Loucy (cell line): ENCODE measurements around the gene SLC39A3.

Source experiments
- EZH2phosphoT487 ChIP-seq: fragments of 200-600 bp; IDR thresholded peaks from 2 replicates; pipeline ENCODE4 v1.6.1; 2018; ENCODE audit warnings: antibody characterized with exemption, mild to moderate bottlenecking, moderate library complexity, borderline replicate concordance
- TF ChIP-seq, protein P1 (sequence below): fragments of 200-600 bp; sonication (generic); conservative IDR thresholded peaks from 2 replicates; pipeline ENCODE4 v1.5.1; 2014; ENCODE audit warnings: mild to moderate bottlenecking, antibody characterized with exemption, low read length

DNA sequence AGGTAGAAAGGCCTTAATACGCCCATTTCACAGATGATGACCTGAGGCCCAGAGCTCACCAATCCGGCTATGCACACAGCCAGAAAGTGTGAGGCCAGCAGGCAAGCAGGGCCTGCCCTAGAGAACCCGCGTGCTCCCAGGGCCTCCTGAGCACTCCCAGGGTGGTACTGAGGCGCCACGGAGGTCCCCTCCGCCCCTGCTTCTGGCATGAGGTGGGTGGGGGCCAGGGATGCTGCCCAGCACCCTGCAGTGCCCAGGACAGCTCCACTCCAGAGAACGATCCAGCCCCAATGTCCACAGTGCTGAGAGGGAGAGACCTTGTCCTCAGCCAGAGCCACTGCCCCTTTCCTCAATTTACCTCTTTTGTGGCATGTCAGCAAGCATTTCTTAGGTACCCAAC lies 29.4 kb upstream of the SLC39A3 start:
- TF ChIP-seq, protein P1, sequence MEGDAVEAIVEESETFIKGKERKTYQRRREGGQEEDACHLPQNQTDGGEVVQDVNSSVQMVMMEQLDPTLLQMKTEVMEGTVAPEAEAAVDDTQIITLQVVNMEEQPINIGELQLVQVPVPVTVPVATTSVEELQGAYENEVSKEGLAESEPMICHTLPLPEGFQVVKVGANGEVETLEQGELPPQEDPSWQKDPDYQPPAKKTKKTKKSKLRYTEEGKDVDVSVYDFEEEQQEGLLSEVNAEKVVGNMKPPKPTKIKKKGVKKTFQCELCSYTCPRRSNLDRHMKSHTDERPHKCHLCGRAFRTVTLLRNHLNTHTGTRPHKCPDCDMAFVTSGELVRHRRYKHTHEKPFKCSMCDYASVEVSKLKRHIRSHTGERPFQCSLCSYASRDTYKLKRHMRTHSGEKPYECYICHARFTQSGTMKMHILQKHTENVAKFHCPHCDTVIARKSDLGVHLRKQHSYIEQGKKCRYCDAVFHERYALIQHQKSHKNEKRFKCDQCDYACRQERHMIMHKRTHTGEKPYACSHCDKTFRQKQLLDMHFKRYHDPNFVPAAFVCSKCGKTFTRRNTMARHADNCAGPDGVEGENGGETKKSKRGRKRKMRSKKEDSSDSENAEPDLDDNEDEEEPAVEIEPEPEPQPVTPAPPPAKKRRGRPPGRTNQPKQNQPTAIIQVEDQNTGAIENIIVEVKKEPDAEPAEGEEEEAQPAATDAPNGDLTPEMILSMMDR = no peak
- TF ChIP-seq EZH2phosphoT487 = no peak
